Activated T-cell treated with anti-CD3 and anti-CD28 coated beads, Interleukin-2, amount 50 U/mL, for 4 hours (primary cell): ENCODE results near the gene ENTPD3. TPM values are rescaled to one million over a fixed set of nuclear protein-coding genes. Genes with fewer than 3 reads are reported as not detected.
"Not testable (repeated sequence)": the region's sequence is repeated elsewhere in the genome, so short reads cannot be mapped to it uniquely, and the experiment has no call there.

Source experiments
- ATAC-seq, 2 donors: fragments of 200-7000 bp; cut with Tn5 transposase; one replicate each; pipeline ENCODE4 v1.10.0; 2021
- DNase-seq: peaks from one replicate; pipeline ENCODE4 v3.0.0-alpha.2; 2020
- H3K27me3 Mint-ChIP-seq: one replicate; pipeline ENCODE4 v1.8.0; 2021; ENCODE audit warnings: low read depth, mixed read lengths
- H3K36me3 Mint-ChIP-seq: one replicate; pipeline ENCODE4 v1.8.0; 2022; ENCODE audit warnings: mixed read lengths; ENCODE audit not compliant: insufficient read depth
- H3K4me1 Mint-ChIP-seq: one replicate; pipeline ENCODE4 v1.8.0; 2021; ENCODE audit warnings: low read depth, mixed read lengths
- H3K4me3 Mint-ChIP-seq: one replicate; pipeline ENCODE4 v1.8.0; 2021; ENCODE audit warnings: mild to moderate bottlenecking, moderate library complexity, mixed read lengths
- H3K9me3 Mint-ChIP-seq: one replicate; pipeline ENCODE4 v1.8.0; 2021; ENCODE audit warnings: mixed read lengths
- total RNA-seq, 3 donors: library from RNA; stranded (reverse); gene quantifications; one replicate each; pipeline ENCODE4 v1.2.1, GENCODE V29; 2021

ENTPD3 gene
- total RNA-seq, 3 donors from 2014 or later, result not detected

DNA sequence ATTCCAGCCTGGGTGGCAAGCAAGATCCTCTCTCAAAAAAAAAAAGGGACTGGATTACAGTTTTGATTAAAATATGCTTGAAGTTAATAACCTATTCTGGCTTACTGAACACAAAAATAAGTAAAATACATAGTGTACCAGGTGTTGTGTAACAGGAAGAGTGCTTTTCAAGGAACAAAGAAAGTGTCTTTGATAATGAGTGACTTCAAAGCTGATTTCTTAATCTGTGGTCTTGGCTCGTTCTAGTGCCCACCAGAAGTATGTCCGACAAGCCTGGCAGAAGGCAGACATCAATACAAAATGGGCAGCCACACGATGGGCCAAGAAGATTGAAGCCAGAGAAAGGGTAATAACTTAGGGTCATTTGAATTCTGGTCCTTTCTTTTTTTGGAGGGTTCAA, 74.2 kb downstream of the ENTPD3 start:
- ATAC-seq (no peak), DNase-seq (no peak)
- no peaks in the 10 kb centered on the region for H3K27me3 Mint-ChIP-seq
- no peaks in the 10 kb centered on the region for H3K9me3 Mint-ChIP-seq
- H3K4me3 Mint-ChIP-seq, result peak overlapping the region; percentile 20
- H3K4me1 Mint-ChIP-seq, result peaks cover 52% of the 10 kb centered on the region
- peaks cover 61% of the 10 kb centered on the region for H3K36me3 Mint-ChIP-seq

DNA sequence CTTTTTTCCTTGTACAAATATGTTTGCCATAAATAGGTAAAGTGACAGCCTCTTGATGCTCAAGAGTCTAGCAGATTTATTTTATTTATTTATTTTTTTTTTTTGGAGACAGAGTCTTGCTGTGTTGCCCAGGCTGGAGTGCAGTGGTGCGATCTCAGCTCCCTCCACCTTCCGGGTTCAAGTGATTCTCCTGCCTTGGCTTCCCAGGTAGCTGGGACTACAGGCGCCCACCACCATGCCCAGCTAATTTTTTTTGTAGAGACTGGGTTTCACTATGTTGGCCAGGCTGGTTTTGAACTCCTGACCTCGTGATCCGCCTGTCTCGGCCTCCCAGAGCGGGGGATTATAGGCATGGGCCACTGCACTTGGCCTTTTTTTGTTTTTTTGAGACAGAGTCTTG, 75.9 kb downstream of the ENTPD3 start:
- H3K27me3 Mint-ChIP-seq, H3K4me3 Mint-ChIP-seq, ATAC-seq, DNase-seq, H3K9me3 Mint-ChIP-seq: not testable (repeated sequence)
- Mint-ChIP-seq H3K36me3 (peaks cover 67% of the 10 kb centered on the region), H3K4me1 (peaks cover 52% of the 10 kb centered on the region)

DNA sequence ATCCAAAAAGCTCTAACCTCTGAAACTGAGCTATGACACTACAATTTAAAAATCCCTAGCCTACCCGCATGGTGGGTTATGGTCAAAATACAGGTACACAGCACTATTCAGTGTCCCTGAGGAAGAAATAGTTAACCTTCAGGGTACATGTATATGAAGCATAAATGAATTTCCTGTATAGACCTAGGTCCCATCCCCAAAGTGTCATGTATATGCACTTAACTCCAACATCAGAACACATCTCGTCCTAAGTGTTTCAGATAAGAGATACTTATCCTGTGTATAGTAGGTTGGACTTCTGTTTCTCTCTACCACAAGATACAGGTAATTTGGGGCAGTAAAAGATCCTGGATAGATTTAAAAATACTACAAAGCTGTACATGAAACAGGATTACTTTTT, 76.6 kb downstream of the ENTPD3 start:
- Mint-ChIP-seq H3K36me3 (peaks cover 59% of the 10 kb centered on the region), H3K27me3 (no peaks in the 10 kb centered on the region), H3K4me1 (peaks cover 45% of the 10 kb centered on the region), H3K9me3 (no peaks in the 10 kb centered on the region), H3K4me3 (no peak overlapping the region)
- no peak for ATAC-seq
- DNase-seq, result no peak

DNA sequence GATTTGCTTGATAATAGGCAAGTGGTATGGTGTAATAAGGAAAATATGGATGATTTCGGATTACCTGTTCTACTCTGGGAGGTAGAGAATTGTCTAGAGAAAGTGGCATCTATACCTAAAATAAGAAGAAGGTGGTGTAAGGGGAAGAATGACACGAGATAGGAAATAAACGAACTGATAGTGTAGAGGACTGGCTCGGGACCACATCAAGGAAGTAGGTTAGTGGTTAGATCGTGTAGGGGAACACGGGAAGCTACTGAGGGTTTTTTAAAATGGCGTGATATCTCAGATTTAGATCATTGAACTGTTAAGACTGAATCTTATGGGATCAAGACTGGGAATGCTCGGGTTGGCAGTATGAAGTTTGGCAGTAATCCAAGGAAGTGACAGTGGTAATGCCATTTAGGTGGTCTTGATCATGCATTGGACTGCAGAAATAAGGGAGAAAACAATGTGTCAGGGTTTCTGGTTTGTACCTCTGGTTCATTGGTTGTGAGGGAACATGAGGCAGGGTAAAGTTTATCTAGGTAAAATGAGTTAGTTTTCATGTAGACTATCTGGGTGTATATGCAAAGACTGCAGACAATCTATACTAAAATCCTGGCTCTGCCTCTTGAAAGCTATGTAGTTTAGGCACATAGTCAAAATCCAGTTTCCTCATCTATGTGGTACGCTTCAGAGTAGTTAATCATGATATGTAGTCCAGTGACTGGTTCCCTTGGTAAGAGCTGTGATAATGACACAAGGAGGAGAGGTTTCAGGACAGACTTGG, 77.5 kb downstream of the ENTPD3 start:
- ATAC-seq, result peak; percentile 26 to 42
- peaks cover 51% of the 10 kb centered on the region for H3K36me3 Mint-ChIP-seq

DNA sequence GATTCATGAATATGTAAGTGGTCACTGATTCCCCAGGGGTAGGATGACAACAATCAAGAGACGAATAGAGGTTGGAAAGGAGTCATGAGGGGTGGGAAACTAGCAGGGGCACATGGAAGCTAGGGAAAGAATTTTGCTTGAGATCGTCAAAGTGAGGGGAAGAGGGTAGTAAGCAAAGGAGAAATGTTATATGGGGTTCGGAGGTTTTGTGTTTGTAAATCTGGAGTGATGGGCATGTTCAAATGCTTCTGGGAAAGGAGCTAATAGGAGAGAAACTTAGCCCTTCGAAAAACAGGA, 78.1 kb downstream of the ENTPD3 start:
- Mint-ChIP-seq H3K4me1 (peaks cover 37% of the 10 kb centered on the region), H3K36me3 (peaks cover 51% of the 10 kb centered on the region), H3K27me3 (no peaks in the 10 kb centered on the region), H3K4me3 (no peak overlapping the region), H3K9me3 (no peaks in the 10 kb centered on the region)
- no peak for DNase-seq
- no peak for ATAC-seq

More for the DNA sequence above, 77.5 kb downstream of the ENTPD3 start:
- H3K27me3 Mint-ChIP-seq, result no peaks in the 10 kb centered on the region
- no peak for DNase-seq
- peaks cover 37% of the 10 kb centered on the region for H3K4me1 Mint-ChIP-seq
- H3K9me3 Mint-ChIP-seq, result no peaks in the 10 kb centered on the region
- H3K4me3 Mint-ChIP-seq, result peak overlapping the region; percentile 6

DNA sequence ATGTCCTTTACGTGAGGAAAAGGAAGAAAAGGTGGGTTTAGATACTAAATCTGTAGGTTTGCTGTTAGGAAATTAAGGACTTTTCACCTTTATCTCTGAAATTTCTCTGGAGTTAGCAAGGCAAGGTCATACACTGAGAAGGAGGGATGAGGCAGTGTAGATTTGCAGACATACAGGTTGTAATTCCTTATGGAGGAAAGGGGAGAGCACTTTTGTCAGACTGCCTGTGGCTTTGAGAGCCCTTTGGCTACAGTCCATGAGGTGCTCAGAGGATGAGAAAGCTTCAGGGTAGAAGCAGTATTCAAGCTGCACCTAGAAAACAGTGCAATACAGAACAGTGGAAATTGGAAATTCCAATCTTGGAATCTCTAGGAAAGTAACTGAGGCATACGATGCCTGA, 78.5 kb downstream of the ENTPD3 start:
- no peaks in the 10 kb centered on the region for H3K9me3 Mint-ChIP-seq
- ATAC-seq (no peak), DNase-seq (no peak)
- H3K27me3 Mint-ChIP-seq, result no peaks in the 10 kb centered on the region
- no peak overlapping the region for H3K4me3 Mint-ChIP-seq
- peaks cover 47% of the 10 kb centered on the region for H3K36me3 Mint-ChIP-seq
- peaks cover 33% of the 10 kb centered on the region for H3K4me1 Mint-ChIP-seq

DNA sequence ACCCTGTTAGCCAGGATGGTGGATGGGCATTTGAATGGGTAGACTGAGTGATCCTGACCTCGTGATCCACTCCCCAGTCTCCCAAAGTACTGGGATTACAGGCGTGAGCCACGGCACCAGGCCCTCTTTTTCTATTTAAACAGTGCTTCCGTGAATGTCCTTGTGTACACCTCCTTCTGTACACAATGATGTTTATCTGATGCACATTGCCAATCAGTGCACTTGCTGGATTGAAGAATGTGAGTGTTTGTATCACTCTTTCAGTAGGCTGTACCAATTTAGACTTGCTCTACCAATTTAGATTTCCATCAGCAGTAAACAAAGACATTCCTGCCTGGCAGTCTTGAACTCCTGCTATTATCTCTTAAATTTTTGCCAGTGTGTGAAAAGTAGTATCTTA, 81.0 kb downstream of the ENTPD3 start:
- no peaks in the 10 kb centered on the region for H3K27me3 Mint-ChIP-seq
- peaks cover 35% of the 10 kb centered on the region for H3K36me3 Mint-ChIP-seq
- ATAC-seq, result no peak
- no peak for DNase-seq
- no peak overlapping the region for H3K4me3 Mint-ChIP-seq
- peaks cover 20% of the 10 kb centered on the region for H3K4me1 Mint-ChIP-seq
- H3K9me3 Mint-ChIP-seq, result no peaks in the 10 kb centered on the region

DNA sequence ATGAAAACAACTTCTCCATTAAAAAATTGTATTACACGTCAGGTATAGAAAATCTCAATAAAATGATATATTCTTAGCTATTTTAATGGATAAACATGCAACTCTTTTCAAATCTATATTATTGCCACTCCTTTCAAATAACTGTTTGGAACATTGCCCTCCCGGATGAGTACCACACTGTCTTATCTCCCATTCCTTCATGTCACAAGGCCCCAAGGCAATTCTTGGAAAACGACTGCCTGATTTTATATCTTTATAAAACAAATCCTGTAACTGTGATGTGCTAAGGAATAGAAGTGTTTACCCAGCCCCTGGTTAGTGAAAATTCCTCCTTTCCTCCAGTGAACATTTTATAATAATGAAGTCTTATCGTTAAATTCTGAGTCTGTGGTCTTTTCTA, 83.7 kb downstream of the ENTPD3 start:
- no peak overlapping the region for H3K4me3 Mint-ChIP-seq
- no peak for ATAC-seq

DNA sequence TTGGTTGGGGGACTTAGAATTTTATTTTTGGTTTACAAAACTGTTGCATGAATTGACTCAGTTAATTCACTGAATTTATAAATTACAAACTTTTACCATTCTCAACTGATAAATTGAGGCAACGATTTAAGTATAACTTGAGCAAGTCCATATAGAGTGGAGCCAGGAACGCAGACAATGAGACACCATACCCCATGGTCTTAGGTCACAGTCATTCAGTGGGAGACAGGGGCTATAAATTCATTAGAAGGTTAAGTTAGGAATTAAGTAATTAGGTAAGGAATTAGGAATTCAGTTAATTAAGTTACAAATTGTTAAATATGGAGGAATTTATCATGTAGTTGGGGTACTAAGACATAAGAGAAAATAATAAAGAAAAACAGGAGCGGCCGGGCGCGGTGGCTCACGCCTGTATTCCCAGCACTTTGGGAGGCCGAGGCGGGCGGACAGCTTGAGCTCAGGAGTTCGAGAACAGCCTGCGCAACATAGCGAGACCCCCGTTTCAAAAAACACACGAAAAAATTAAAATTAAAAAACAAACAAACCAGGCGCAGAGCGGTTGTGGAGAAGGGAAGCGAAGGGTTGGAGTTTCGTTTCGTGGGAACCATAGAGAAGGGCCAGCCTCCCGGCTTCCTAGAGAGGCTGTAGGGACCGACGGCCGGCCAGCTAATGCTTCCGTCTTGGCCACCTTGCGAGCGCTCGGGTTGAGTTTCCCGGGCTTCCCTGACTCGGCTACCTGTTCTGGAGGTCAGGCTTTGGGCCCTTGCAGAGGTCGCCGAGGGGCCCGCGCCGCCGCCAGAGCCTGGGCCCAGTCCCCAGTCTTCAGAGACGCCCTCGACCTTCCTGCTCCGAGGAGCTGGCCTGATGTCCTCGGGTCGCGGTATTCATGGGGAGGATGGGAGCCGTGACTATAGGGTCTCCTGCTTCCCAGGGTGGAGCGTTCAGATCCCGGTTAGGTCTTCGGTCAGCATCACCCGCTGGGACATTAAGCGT, 89.8 kb downstream of the ENTPD3 start, which contains the start of gene ZNF619:
Gene ZNF619, plus strand, starts transcription at position 645 of the 993 bp plus-strand sequence. CDS start 858 bp downstream, outside the sequence.
- Mint-ChIP-seq H3K9me3 (no peaks in the 10 kb centered on the region), H3K4me1 (peaks cover 20% of the 10 kb centered on the region), H3K4me3 (peak within 1 kb of the TSS; percentile 87), H3K27me3 (no peaks in the 10 kb centered on the region), H3K36me3 (peaks cover 11% of the 10 kb centered on the region)
- ATAC-seq (peak; percentile 81 to 89), DNase-seq (peak; percentile 50)

More for the DNA sequence above, 83.7 kb downstream of the ENTPD3 start:
- H3K9me3 Mint-ChIP-seq, result no peaks in the 10 kb centered on the region
- no peaks in the 10 kb centered on the region for H3K4me1 Mint-ChIP-seq
- peaks cover 12% of the 10 kb centered on the region for H3K36me3 Mint-ChIP-seq
- no peak for DNase-seq
- no peaks in the 10 kb centered on the region for H3K27me3 Mint-ChIP-seq

DNA sequence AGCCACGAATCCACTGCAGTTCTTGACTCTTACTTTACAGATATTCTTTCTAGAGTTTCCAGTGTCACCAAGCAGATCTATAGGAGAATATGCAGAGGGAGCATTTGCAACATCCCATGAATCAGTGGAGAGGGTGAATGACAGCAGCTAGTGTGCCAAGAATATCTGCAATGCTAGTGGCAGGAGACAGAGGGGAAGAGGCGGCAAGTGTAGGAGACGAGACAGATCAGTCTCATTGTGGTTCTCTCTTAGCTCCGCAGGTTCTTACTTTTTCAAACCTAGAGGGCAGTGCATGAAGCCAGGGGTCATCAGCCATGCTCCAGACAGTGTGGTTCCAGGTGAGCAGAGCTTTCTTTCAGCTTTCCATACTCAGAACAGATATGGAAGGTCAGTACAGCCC, 90.7 kb downstream of the ENTPD3 start:
- no peaks in the 10 kb centered on the region for H3K9me3 Mint-ChIP-seq
- H3K4me3 Mint-ChIP-seq, result peak overlapping the region; percentile 87
- H3K27me3 Mint-ChIP-seq, result no peaks in the 10 kb centered on the region
- DNase-seq, result no peak
- peaks cover 26% of the 10 kb centered on the region for H3K4me1 Mint-ChIP-seq
- peaks cover 17% of the 10 kb centered on the region for H3K36me3 Mint-ChIP-seq
- ATAC-seq, result peak in 1 of 2 donors; percentile 7

Other genes starting within 250 kb of the ENTPD3 start
- 10 to 100 TPM; 83.4 to 87.0 (median 83.5) TPM for gene EIF1B, start 77.5 kb upstream of the ENTPD3 start, total RNA-seq
- gene RPL14, start 70.2 kb downstream of the ENTPD3 start, total RNA-seq, result 1,000 to 10,000 TPM; 3,658 to 4,119 (median 4,117) TPM
- 1 to 10 TPM; 3.0 to 4.4 (median 3.0) TPM for gene ZNF619, start 89.9 kb downstream of the ENTPD3 start, total RNA-seq
- 1 to 10 TPM; 3.1 to 3.2 (median 3.2) TPM for gene ZNF620, start 118.9 kb downstream of the ENTPD3 start, total RNA-seq
- 10 to 100 TPM; 10.4 to 11.8 (median 11.1) TPM for gene ZNF621, start 137.8 kb downstream of the ENTPD3 start, total RNA-seq